Activated CD8-positive, alpha-beta memory T cell treated with anti-CD3 and anti-CD28 coated beads, Interleukin-2, amount 10 ng/mL, durations not matched to agents 7 days and 5 days (primary cell): ENCODE measurements around the gene KIF26B. TPM values are rescaled to one million over a fixed set of nuclear protein-coding genes. Genes with fewer than 3 reads are reported as not detected.

ENCODE experiments used
- ATAC-seq: fragments of 150-1000 bp; cut with Tn5 transposase; one replicate; pipeline ENCODE4 v1.10.0; 2021; ENCODE audit warnings: moderate library complexity
- CTCF ChIA-PET: fragments of 350-600 bp; sonication (Branson Sonifier 250); formaldehyde crosslinking; loops from one replicate; lab custom pipeline; 2021; ENCODE audit warnings: antibody characterized with exemption; lab: Charles Lee
- DNase-seq: peaks from one replicate; pipeline ENCODE4 v3.0.0-alpha.2; 2020
- H3K27ac Mint-ChIP-seq: one replicate; pipeline ENCODE4 v1.8.0; 2021; ENCODE audit warnings: mild to moderate bottlenecking, mixed read lengths
- H3K27me3 Mint-ChIP-seq: one replicate; pipeline ENCODE4 v1.8.0; 2021; ENCODE audit warnings: mixed read lengths
- H3K36me3 Mint-ChIP-seq: one replicate; pipeline ENCODE4 v1.8.0; 2021; ENCODE audit warnings: mild to moderate bottlenecking, mixed read lengths
- H3K4me1 Mint-ChIP-seq: one replicate; pipeline ENCODE4 v1.8.0; 2021; ENCODE audit warnings: mixed read lengths
- H3K4me3 Mint-ChIP-seq: one replicate; pipeline ENCODE4 v1.8.0; 2021; ENCODE audit warnings: mild to moderate bottlenecking, moderate library complexity, mixed read lengths
- H3K9me3 Mint-ChIP-seq: one replicate; pipeline ENCODE4 v1.8.0; 2022; ENCODE audit warnings: low read depth, mixed read lengths
- total RNA-seq, 2 experiments: library from RNA; stranded (reverse); gene quantifications; one replicate each; pipeline ENCODE4 v1.2.3, GENCODE V29; 2021

Gene KIF26B
- total RNA-seq, 2 experiments from 2014 or later: 0.28 TPM; not detected in 1

DNA sequence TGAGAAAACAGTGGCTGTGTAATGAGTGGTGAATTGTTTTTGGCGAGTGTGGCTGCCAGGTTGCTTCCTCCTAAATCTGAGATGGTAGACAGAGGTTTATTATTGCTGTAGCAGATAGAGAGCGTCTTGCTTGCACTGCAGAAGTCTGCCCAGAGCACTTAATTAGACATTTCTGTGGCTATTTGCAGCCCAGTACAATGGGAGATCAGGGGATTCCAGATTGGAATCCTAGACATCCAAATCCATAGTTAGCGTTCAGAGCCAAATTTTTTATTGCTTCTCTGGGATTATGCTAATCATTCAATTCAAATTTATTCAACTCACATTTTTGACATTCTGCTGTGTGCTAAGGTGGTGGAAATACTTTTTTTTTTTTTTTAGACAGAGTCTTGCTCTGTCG, 30.0 kb downstream of the KIF26B start:
- Mint-ChIP-seq H3K4me3 (no peak overlapping the region), H3K9me3 (no peaks in the 10 kb centered on the region), H3K4me1 (peaks cover 12% of the 10 kb centered on the region), H3K36me3 (no peaks in the 10 kb centered on the region), H3K27ac (no peak overlapping the region), H3K27me3 (no peaks in the 10 kb centered on the region)
- DNase-seq (no peak), ATAC-seq (no peak)
- CTCF ChIA-PET: no interaction called here

DNA sequence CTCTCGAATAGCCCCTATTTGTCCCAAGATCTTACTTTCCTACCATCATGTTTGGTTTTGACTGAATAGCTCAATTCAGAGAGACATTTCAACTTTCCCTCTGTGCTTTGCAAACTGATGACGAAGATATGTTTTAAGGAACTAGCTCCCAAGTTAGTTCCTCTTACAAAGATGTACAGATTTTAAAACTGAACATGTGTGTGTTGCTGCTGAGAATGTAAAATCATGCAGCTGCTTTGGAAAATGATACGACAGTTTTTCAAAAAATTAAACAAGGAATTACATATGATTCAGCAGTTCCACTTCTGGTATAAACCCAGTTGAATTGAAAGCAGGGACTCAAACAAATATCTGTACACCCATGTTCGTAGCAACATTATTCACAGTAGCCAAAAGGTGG, 33.6 kb downstream of the KIF26B start:
- H3K4me3 Mint-ChIP-seq: no peak overlapping the region
- CTCF ChIA-PET: no interaction called here
- H3K27me3 Mint-ChIP-seq: no peaks in the 10 kb centered on the region
- H3K36me3 Mint-ChIP-seq: no peaks in the 10 kb centered on the region
- no peaks in the 10 kb centered on the region for H3K4me1 Mint-ChIP-seq
- ATAC-seq (no peak), DNase-seq (no peak)
- no peak overlapping the region for H3K27ac Mint-ChIP-seq
- no peaks in the 10 kb centered on the region for H3K9me3 Mint-ChIP-seq

DNA sequence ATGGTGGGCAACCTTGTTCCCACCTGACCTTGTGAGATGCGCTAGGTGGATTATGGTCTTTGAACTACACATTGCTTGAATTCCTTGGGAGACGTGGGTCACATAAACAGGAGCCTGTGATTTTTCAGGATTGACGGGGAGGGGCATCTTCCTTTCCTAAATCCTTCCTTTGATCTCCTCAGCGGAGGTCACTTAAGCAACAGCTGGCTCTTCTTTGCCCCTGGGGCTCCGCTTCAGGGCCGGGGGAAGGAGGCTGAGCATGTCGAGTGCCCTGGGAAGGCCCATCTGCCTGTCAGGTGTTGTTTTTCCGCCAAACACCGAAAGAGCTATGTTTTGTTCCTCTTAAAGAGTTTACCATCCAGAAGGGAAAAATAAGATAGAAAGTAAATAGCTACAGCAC, 40.6 kb downstream of the KIF26B start:
- no peak overlapping the region for H3K27ac Mint-ChIP-seq
- no peaks in the 10 kb centered on the region for H3K36me3 Mint-ChIP-seq
- CTCF ChIA-PET: no interaction called here
- no peak for DNase-seq
- no peaks in the 10 kb centered on the region for H3K4me1 Mint-ChIP-seq
- no peaks in the 10 kb centered on the region for H3K9me3 Mint-ChIP-seq
- H3K27me3 Mint-ChIP-seq: peaks cover 8% of the 10 kb centered on the region
- H3K4me3 Mint-ChIP-seq: no peak overlapping the region
- ATAC-seq: no peak

DNA sequence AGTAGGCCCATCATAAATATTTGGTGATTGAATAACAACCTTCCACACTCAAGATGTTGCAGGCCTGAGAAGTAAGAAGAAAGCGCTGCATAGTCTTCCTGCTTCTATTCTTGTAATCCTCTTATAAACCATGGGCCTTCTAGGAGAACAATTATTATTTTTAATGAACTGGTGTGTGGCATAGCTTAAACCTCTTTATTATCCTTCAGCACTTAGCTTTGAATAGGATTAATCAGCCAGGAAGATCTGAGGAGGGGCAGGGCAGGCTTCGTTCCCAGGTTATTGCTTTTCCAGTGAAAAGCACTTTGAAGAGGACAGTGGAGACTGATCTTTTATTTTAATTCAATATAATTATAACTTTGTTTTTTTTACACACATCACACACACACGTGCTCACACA, 42.3 kb downstream of the KIF26B start:
- DNase-seq: no peak
- CTCF ChIA-PET: no interaction called here
- Mint-ChIP-seq H3K27ac (no peak overlapping the region), H3K9me3 (no peaks in the 10 kb centered on the region), H3K4me3 (no peak overlapping the region), H3K27me3 (peaks cover 8% of the 10 kb centered on the region), H3K36me3 (no peaks in the 10 kb centered on the region), H3K4me1 (no peaks in the 10 kb centered on the region)
- no peak for ATAC-seq

GRCh38 chr1:245197911-245198379, 43.2 kb downstream of the KIF26B start:
- ATAC-seq (no peak), DNase-seq (no peak)
- no peaks in the 10 kb centered on the region for H3K36me3 Mint-ChIP-seq
- H3K27ac Mint-ChIP-seq: no peak overlapping the region
- no peaks in the 10 kb centered on the region for H3K4me1 Mint-ChIP-seq
- CTCF ChIA-PET: no interaction called here
- no peak overlapping the region for H3K4me3 Mint-ChIP-seq
- H3K9me3 Mint-ChIP-seq: no peaks in the 10 kb centered on the region
- H3K27me3 Mint-ChIP-seq: peaks cover 8% of the 10 kb centered on the region

GRCh38 chr1:245198748-245199516, 44.1 kb downstream of the KIF26B start:
- H3K36me3 Mint-ChIP-seq: no peaks in the 10 kb centered on the region
- H3K4me3 Mint-ChIP-seq: no peak overlapping the region
- no peak for DNase-seq
- ATAC-seq: no peak
- H3K27ac Mint-ChIP-seq: no peak overlapping the region
- peaks cover 8% of the 10 kb centered on the region for H3K27me3 Mint-ChIP-seq
- no peaks in the 10 kb centered on the region for H3K9me3 Mint-ChIP-seq
- CTCF ChIA-PET: no interaction called here
- H3K4me1 Mint-ChIP-seq: no peaks in the 10 kb centered on the region

- Mint-ChIP-seq H3K4me1 (no peaks in the 10 kb centered on the region), H3K27ac (no peak overlapping the region), H3K9me3 (no peaks in the 10 kb centered on the region), H3K36me3 (no peaks in the 10 kb centered on the region), H3K27me3 (peaks cover 8% of the 10 kb centered on the region), H3K4me3 (no peak overlapping the region)
- CTCF ChIA-PET: no interaction called here
- ATAC-seq (no peak), DNase-seq (no peak)
Observed at GRCh38 chr1:245200146-245200545, 45.4 kb downstream of the KIF26B start.

DNA sequence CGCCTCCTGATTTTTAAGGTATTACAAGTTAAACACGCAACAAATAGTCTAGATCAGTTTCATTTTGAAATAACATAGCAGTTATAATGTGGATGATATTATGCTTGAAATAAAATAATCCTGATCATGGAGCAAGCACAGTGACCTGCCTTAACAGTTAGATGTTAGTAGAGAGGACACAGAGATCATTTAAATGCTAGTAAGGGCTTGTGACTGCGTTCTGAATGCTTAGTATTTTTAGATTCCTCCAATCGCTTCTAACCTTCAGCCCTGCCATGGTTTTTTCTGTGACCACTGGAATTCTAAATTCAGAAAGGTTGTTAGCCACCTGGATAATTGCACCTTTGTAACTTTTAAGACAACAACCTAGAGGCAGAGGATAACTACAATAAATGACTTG, 46.4 kb downstream of the KIF26B start:
- Mint-ChIP-seq H3K9me3 (peaks cover under 1% of the 10 kb centered on the region), H3K27ac (no peak overlapping the region), H3K27me3 (peaks cover 8% of the 10 kb centered on the region), H3K36me3 (no peaks in the 10 kb centered on the region), H3K4me1 (no peaks in the 10 kb centered on the region), H3K4me3 (no peak overlapping the region)
- ATAC-seq (no peak), DNase-seq (no peak)
- CTCF ChIA-PET: no interaction called here

DNA sequence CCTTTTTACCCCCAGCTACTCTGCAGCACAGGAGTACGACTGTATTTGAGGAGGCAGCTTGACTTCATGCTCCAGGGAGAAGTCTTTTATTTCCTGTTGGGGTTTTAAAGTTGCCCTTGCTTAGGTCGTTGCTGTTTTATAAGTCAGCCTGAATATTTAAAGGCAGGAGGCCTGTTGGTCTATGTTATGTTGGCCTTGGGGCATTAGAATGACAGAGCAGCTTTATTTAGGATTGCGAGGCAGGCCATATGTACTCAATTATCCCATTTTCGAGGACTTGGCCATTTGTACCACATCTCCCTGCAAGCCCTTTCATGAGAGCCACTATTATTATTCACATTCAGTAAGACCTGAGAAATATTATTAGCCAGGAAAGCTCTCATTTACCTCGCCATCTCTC, 47.0 kb downstream of the KIF26B start:
- no peak for DNase-seq
- no peaks in the 10 kb centered on the region for H3K36me3 Mint-ChIP-seq
- H3K27me3 Mint-ChIP-seq: peaks cover 8% of the 10 kb centered on the region
- H3K4me3 Mint-ChIP-seq: no peak overlapping the region
- CTCF ChIA-PET: no interaction called here
- peaks cover 4% of the 10 kb centered on the region for H3K9me3 Mint-ChIP-seq
- H3K4me1 Mint-ChIP-seq: no peaks in the 10 kb centered on the region
- no peak overlapping the region for H3K27ac Mint-ChIP-seq
- no peak for ATAC-seq

DNA sequence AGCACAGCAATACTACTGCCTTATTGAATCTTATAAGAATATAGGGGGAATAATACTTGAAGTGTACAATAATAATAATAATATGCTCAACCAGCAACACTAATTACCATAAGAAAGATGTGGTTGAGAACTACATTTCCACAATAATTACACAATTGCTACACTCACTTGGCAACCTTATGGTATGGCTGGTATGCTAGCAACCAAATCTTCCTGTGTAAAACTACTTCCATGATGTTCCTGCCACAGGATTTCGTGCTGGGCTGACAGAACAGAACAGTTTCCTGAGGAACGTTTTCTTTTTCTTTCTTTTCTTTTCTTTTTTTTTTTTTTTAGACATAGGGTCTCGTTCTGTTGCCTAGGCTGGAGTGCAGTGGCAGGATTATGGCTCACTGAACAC, 50.6 kb downstream of the KIF26B start:
- Mint-ChIP-seq H3K4me3 (no peak overlapping the region), H3K4me1 (no peaks in the 10 kb centered on the region), H3K27me3 (no peaks in the 10 kb centered on the region), H3K36me3 (no peaks in the 10 kb centered on the region), H3K27ac (no peak overlapping the region), H3K9me3 (peaks cover 12% of the 10 kb centered on the region)
- DNase-seq (no peak), ATAC-seq (no peak)
- CTCF ChIA-PET: no interaction called here

GRCh38 chr1:245205864-245206263, 51.1 kb downstream of the KIF26B start:
- Mint-ChIP-seq H3K36me3 (no peaks in the 10 kb centered on the region), H3K4me3 (no peak overlapping the region), H3K27me3 (no peaks in the 10 kb centered on the region), H3K4me1 (no peaks in the 10 kb centered on the region), H3K27ac (no peak overlapping the region), H3K9me3 (peaks cover 12% of the 10 kb centered on the region)
- no peak for DNase-seq
- CTCF ChIA-PET: no interaction called here
- no peak for ATAC-seq

GRCh38 chr1:245207056-245207638, 52.4 kb downstream of the KIF26B start:
- ATAC-seq (no peak), DNase-seq (no peak)
- Mint-ChIP-seq H3K4me1 (no peaks in the 10 kb centered on the region), H3K9me3 (peaks cover 12% of the 10 kb centered on the region), H3K27ac (no peak overlapping the region), H3K36me3 (no peaks in the 10 kb centered on the region), H3K4me3 (no peak overlapping the region), H3K27me3 (no peaks in the 10 kb centered on the region)
- CTCF ChIA-PET: no interaction called here

DNA sequence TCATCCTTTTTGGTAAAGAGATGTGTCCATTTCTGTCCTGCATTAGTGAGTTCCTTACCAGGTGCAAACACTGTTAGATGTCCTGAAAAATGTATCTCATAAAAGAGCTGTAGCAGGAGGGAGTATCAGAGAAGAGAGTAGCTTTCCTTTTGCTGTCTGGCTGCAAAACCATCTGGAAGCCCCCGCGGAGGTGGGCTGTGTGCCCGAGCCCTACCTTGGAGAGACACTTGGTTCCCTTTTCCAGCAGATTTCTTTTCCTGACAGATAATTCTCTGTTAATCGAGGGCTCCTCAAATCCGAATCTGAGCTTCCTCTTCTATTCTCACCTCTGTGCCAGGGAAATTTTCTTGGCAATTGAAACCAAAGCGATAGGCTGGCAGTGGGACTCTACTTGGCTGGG, 53.0 kb downstream of the KIF26B start:
- CTCF ChIA-PET: no interaction called here
- Mint-ChIP-seq H3K36me3 (no peaks in the 10 kb centered on the region), H3K27ac (no peak overlapping the region), H3K4me3 (no peak overlapping the region), H3K9me3 (peaks cover 12% of the 10 kb centered on the region), H3K27me3 (no peaks in the 10 kb centered on the region), H3K4me1 (no peaks in the 10 kb centered on the region)
- ATAC-seq (no peak), DNase-seq (no peak)

DNA sequence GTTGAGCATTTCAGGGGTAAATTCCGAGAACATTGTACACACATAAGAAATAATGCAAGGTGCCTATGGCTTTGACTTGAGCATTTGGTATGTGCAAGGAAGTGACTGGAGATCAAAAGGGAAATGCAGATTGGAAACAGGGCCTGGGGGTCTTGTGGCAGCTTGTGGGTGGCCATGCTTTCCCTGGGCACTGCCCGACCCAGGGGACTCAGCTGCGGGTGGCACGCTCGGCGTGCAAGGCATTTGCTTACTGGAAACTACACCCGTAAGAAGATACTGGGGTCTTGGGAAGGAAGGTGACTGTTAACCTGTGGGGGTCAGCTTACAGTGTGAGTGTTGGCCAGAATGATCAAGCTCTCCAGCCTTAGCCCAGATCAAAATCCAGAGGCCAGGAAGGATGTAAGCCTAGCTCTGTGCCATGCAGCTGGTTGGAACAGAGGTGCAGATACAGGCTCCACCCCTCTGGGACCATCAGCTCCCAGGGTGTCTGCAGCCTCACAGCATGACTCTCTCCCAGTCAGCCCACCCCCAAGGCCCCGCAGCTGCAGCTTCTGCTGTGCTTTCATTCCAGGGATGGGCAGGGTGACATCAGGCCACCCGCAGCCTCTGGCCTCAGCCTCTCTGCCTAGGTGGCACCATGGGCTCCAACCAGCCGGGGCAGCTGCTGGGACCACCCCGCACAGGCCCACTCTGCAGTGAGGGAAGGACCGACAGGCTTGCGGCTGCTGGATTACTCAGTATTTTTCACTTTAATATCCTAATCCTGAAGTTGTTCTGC, 55.1 kb downstream of the KIF26B start:
- peaks cover 12% of the 10 kb centered on the region for H3K9me3 Mint-ChIP-seq
- ATAC-seq: no peak
- no peaks in the 10 kb centered on the region for H3K4me1 Mint-ChIP-seq
- H3K27ac Mint-ChIP-seq: no peak overlapping the region
- H3K36me3 Mint-ChIP-seq: no peaks in the 10 kb centered on the region
- DNase-seq: no peak
- H3K27me3 Mint-ChIP-seq: no peaks in the 10 kb centered on the region
- CTCF ChIA-PET: no interaction called here
- no peak overlapping the region for H3K4me3 Mint-ChIP-seq
